HG03159 (cell line): Measurements from ENCODE around the gene C1orf94.
A peak's percentile ranks its signal among the peaks of the same experiment; 100 is the strongest.

ENCODE experiments used
- ATAC-seq: cut with Tn5 transposase; IDR thresholded peaks from one replicate; pipeline ENCODE4 v1.9.1; 2021; ENCODE audit warnings: mild to moderate bottlenecking, moderate library complexity; ENCODE audit not compliant: unreplicated experiment

The C1orf94 gene

DNA sequence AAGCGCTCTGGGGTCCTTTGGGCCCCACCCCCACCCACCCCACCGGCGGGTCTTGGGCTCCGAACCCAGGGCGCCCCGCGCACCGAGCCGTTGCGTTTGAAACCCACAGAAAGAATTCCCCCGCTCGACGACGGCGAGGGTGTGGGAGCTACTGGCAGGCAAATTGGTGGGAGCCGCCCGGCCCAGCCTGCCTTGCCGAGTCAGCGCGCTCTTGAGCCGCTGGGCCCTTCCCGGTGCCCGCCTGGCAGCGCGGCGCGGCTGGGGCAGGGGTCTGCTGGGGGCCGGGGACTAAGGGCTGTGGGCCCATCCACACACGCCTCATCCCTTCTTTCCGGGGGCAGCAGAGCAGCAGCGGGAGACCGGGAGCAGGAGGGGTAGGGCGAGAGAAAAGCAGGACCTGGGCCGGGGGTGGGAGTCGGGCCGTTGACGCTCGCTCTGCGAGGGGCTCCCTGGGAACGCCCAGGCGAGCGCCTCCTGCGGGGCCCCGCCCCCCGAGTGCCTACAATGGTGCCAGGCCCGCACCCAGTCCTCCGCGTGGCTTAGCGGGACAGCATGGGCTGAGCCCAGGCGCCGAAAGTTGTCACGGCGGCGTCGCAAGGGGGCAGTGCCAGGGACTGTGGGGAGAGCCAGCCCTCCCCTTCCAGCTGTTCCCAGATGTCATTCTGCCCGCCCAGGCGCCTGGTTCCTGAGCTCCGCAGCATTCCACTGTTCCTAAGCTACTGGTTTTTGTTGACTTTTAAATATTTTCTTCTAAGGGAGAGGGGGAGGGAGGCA lies at the start of gene C1orf94:
C1orf94 (plus strand) TSS at position 78 of the 774 bp plus-strand sequence. CDS start 883 bp downstream, outside the sequence.
- ATAC-seq, result no peak

- ATAC-seq, result no peak
These were observed 49.4 kb upstream of the C1orf94 start for GRCh38 chr1:34127006-34128000.

GRCh38 chr1:34128186-34128889 lies 48.4 kb upstream of the C1orf94 start:
- no peak for ATAC-seq

DNA sequence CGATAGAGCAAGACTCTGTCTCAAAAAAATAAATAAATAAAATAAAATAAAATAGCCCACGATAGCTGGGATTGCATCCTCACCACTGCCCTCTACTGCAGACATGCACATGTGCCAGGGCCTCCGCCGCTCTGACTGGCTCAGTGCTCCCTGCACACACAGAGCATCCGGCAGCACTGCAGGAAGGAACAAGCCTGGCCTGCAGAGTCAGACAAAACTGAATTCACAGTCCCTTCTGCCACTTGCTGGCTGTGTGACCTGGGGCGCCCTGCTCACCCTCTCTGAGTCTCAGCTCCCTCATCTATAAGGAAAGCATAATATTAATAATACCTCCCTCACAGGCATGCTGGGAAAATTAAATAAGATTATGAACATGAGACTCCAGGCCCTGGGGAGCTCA lies 47.1 kb upstream of the C1orf94 start:
- no peak for ATAC-seq

DNA sequence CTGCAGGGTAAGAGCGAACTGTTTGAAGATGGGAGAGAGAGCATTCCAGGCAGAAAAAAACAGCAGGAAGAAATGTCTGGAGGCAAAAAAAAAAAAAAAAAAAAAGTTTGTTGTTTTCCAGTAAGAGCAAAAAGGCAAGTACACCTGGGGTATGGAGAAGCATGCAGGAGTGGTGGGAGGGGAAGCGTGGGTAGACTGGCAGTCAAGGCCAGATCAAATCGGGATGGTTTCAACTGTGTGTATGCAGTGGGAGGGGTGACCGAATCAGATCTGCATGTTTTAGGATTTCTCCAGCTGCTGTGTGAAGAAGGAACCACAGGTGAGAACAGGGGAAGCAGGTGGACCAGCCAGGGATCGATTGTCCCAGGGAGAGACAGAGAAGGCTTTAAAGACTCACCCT lies 46.4 kb upstream of the C1orf94 start:
- ATAC-seq, result no peak

- no peak for ATAC-seq
These were observed 45.1 kb upstream of the C1orf94 start for GRCh38 chr1:34131396-34132160.

DNA sequence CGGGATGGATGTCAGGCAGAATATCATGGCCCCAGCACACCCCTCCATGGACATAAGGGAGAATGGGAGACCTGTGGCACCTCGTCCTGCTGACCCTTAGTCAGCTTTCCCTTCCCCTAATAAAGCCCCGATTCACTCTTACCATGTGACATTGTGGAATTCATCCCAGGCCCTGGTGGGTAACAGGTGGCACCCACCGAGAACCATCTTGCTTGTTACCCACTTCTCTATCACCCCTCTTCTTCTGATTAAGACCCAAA lies 44.6 kb upstream of the C1orf94 start:
- no peak for ATAC-seq

- no peak for ATAC-seq
These were observed 39.3 kb upstream of the C1orf94 start for GRCh38 chr1:34137411-34137810.

GRCh38 chr1:34140011-34140676 lies 36.6 kb upstream of the C1orf94 start:
- ATAC-seq, result no peak

- ATAC-seq, result no peak
These were observed 32.7 kb upstream of the C1orf94 start for GRCh38 chr1:34143975-34144374.

DNA sequence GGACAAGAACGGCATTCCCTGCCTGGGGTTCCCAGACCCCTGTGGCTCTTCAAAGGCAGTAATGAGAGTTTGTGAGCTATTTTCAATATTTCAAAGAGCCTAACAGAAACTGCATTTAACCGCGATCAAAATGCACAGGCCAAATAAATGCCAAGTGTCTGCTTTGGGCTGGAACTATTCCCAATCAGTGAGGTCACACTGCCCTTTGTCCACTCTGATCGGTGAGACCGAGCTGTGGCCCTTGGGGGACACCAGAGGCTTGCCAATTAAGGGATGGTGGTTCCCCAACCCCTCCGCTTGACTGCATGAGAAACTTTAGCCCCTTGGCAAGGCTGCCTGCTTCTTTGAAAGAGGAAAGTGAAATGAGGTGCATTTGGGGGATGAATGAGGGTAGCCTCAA lies 31.9 kb upstream of the C1orf94 start:
- no peak for ATAC-seq

DNA sequence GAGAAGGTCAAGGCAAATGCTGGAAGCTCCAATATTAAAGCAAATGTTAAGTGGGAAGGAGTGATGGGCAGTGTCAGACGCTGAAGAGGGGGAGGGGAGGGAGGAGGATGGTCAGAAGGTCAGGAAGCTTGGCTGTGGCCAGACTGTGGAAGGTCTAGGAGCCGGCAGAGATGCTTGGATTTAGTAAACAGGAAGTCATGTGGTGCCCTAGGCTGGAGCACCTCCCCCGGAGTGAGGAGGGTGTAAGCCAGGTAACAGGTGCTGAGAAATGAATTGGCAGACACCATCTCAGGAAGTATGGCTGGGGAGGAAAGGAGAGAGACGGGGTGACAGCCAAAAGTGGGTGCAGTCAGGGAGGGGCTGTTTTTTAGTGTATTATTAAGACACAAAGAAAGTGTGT lies 29.4 kb upstream of the C1orf94 start:
- ATAC-seq, result no peak

DNA sequence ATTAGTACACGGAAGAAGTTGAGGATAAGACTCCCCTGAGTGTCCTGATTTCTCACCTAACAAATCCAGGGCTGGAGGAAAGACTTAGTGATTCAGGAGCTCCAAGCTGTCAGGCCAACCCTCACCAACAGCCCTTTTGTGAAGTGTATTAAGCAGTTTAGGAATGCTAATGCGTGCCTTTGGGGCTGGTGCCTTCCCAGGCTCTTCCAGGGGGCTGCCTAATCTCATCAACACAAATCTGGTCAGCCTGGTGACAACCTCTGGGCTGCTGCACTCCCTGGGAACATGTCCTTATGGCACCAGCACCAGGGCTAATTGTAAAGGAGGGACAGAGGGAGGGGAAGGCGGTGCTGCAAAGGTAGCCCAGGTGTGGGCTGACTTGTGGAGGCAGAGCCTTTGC lies 27.2 kb upstream of the C1orf94 start:
- no peak for ATAC-seq

GRCh38 chr1:34153246-34153645 lies 23.5 kb upstream of the C1orf94 start:
- ATAC-seq, result no peak

- no peak for ATAC-seq
These were observed 20.8 kb upstream of the C1orf94 start for GRCh38 chr1:34155860-34156259.

DNA sequence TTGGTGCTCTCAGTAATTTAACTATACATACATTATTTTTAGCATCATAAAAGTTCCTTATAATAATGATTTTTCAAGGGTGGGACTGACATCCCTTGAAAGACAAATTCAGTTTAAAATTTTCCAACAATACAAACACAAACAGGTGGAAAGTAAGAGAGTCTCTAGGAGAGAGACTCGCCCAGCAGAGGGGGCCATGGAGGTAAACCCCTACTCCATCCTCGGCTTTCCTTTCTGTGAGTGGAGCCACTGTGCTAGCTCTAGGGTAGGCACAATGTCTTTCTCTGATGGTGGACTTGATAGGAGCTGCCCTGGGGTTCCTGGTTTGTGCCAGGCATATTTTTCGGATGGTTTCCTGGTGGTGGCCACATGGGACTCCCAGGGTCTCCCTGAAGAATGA lies 20.0 kb upstream of the C1orf94 start:
- ATAC-seq, result no peak

DNA sequence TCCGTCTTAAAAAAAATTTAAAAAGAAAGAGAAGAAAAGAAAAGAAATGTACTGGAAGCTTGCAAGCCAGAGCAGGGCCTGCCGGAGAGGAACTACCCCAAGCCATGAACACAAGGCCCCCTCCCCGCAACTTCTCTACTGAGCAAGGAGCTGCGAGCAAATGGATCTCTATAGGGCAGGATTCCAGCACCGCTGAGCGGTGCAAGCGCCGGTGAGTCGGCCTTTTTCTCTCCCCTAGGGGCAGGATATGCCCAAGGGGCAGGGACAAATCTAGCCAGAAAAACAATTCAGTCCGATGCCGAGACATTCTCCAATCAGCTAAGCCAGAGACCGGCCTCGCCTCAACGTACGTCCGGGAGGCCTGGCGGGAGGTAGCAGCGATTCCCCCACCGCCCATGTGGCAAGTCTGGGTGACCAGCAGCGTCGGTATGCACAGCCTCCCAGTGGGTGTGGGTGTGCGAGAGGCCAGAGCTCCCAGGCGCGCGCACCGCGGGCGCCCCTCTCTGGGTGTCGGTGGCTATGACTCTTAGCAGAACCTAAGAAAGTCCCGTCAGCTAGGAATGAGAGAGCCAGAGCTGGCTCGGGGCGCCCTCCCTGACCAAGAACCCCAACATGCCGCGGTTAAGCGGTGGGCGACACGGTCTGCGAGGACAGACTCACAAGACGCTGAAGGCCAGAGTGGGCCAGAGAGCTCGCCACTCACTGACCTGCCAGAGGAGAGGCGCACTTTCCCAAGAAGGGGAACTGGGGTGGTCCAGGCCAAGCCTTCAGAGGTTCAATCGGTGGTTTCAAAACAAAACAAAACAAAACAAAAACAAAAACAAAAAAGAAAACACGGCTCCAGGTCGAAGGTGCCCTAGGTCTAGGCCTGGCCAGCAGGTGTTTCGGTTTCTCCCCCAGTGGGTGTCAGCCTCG lies 13.6 kb upstream of the C1orf94 start:
- peak; percentile 62 for ATAC-seq

GRCh38 chr1:34163792-34164731 lies 12.6 kb upstream of the C1orf94 start:
- no peak for ATAC-seq
